NT2/D1 (cell line): Measurements from ENCODE around the gene LRRC8A.

Source experiments
- SUZ12 ChIP-seq: IDR thresholded peaks from 2 replicates; pipeline ENCODE4 v1.6.1; 2011; ENCODE audit not compliant: insufficient read length, insufficient read depth; ENCODE audit errors: extremely low read depth
- YY1 ChIP-seq: IDR thresholded peaks from 2 replicates; pipeline ENCODE4 v1.6.1; 2011; ENCODE audit not compliant: insufficient read length, insufficient read depth
- ZNF274 ChIP-seq: IDR thresholded peaks from 2 replicates; pipeline ENCODE4 v1.6.1; 2011; ENCODE audit warnings: mild to moderate bottlenecking, low read depth, low read length

GRCh38 chr9:128909859-128910258 lies 27.9 kb downstream of the LRRC8A start:
- no peak for TF ChIP-seq ZNF274
- no peak for TF ChIP-seq SUZ12
- no peak for TF ChIP-seq YY1
